Stimulated activated naive CD8-positive, alpha-beta T cell treated with anti-CD3 and anti-CD28 coated beads, Interleukin-15, Interleukin-2, amounts not matched to agents 100 U/mL and 50 U/mL, for 24 hours (primary cell): Measurements from ENCODE around the gene MKKS.

Experiments used
- ATAC-seq: fragments of 150-1000 bp; cut with Tn5 transposase; one replicate; pipeline ENCODE4 v1.10.0; 2021
- DNase-seq: peaks from one replicate; pipeline ENCODE4 v3.0.0; 2021

The MKKS gene

GRCh38 chr20:10433623-10434466 is at the start of gene MKKS:
Gene MKKS, minus strand, starts transcription at chr20:10434222. Its CDS starts 20,708 bp downstream, at chr20:10413514.
- ATAC-seq (peak; percentile 67), DNase-seq (peak; percentile 87)

- no peak for ATAC-seq
- DNase-seq, result no peak
Observed at GRCh38 chr20:10483691-10484090, 49.7 kb upstream of the MKKS start.

- ATAC-seq (no peak), DNase-seq (no peak)
Observed at GRCh38 chr20:10481676-10482075, 47.7 kb upstream of the MKKS start.

- ATAC-seq (no peak), DNase-seq (no peak)
Observed at GRCh38 chr20:10478930-10479329, 44.9 kb upstream of the MKKS start.

GRCh38 chr20:10478205-10478604 is 44.2 kb upstream of the MKKS start:
- ATAC-seq, result no peak
- DNase-seq, result no peak

- ATAC-seq (no peak), DNase-seq (no peak)
Observed at GRCh38 chr20:10476319-10476724, 42.3 kb upstream of the MKKS start.

- no peak for ATAC-seq
Observed at GRCh38 chr20:10475225-10475624, 41.2 kb upstream of the MKKS start.

GRCh38 chr20:10474606-10475184 is 40.7 kb upstream of the MKKS start:
- DNase-seq, result no peak
- no peak for ATAC-seq

More at GRCh38 chr20:10475225-10475624, 41.2 kb upstream of the MKKS start:
- DNase-seq, result no peak

GRCh38 chr20:10472871-10473270 is 38.8 kb upstream of the MKKS start:
- no peak for DNase-seq
- ATAC-seq, result no peak

GRCh38 chr20:10470276-10470675 is 36.3 kb upstream of the MKKS start:
- ATAC-seq (no peak), DNase-seq (no peak)

GRCh38 chr20:10469599-10469998 is 35.6 kb upstream of the MKKS start:
- no peak for ATAC-seq
- DNase-seq, result no peak

- ATAC-seq (no peak), DNase-seq (no peak)
Observed at GRCh38 chr20:10469056-10469455, 35.0 kb upstream of the MKKS start.

GRCh38 chr20:10468340-10468845 is 34.4 kb upstream of the MKKS start:
- no peak for DNase-seq
- ATAC-seq, result no peak

GRCh38 chr20:10467681-10468339 is 33.8 kb upstream of the MKKS start:
- ATAC-seq (no peak), DNase-seq (no peak)

GRCh38 chr20:10466855-10467254 is 32.8 kb upstream of the MKKS start:
- DNase-seq (no peak), ATAC-seq (no peak)

- DNase-seq, result no peak
- ATAC-seq, result no peak
Observed at GRCh38 chr20:10466325-10466724, 32.3 kb upstream of the MKKS start.

GRCh38 chr20:10465135-10465534 is 31.1 kb upstream of the MKKS start:
- DNase-seq (no peak), ATAC-seq (no peak)

GRCh38 chr20:10463622-10464021 is 29.6 kb upstream of the MKKS start:
- no peak for DNase-seq
- no peak for ATAC-seq

GRCh38 chr20:10462516-10462915 is 28.5 kb upstream of the MKKS start:
- ATAC-seq (no peak), DNase-seq (no peak)

- ATAC-seq (no peak), DNase-seq (no peak)
Observed at GRCh38 chr20:10461495-10461894, 27.5 kb upstream of the MKKS start.

GRCh38 chr20:10454151-10454750 is 20.2 kb upstream of the MKKS start:
- ATAC-seq, result no peak
- DNase-seq, result no peak

- ATAC-seq (peak; percentile 76), DNase-seq (peak; percentile 26)
Observed at GRCh38 chr20:10453241-10453640, 19.2 kb upstream of the MKKS start.

GRCh38 chr20:10449270-10449669 is 15.2 kb upstream of the MKKS start:
- DNase-seq (no peak), ATAC-seq (no peak)
